Hematopoietic multipotent progenitor cell treated with erythropoietin and hydrocortisone succinate and interleukin-3 and kit ligand, for 17 days (in vitro differentiated cells): ENCODE measurements around the gene WBP2NL.
"Not testable (repeated sequence)": the region's sequence is repeated elsewhere in the genome, so short reads cannot be mapped to it uniquely, and the experiment has no call there.

Experiments
- DNase-seq: peaks from one replicate; pipeline ENCODE4 v3.0.0-alpha.2; 2015; ENCODE audit warnings: low spot score

WBP2NL gene

DNA sequence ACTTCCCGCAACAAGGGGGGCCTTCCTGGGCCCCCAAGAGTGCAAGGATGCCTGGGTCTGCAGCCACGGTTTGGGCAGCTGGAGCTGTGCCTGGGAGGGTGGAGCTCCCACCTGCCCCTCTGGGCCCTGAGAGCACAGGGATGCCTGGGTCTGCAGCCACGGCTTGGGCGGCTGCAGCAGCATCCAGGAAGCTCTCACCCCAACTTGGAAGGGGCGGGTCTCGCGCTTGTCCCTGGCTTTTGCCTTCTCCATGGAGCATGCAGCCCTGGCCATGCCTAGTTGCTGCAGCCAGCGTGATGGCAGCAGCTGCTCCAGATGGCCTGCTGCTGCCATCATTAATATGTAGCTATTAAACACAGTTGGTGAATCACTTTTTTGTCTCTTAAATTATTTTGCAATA, 36.7 kb downstream of the WBP2NL start:
- DNase-seq = no peak

GRCh38 chr22:42039271-42039670, 40.7 kb downstream of the WBP2NL start:
- no peak for DNase-seq

GRCh38 chr22:42041784-42042183, 43.2 kb downstream of the WBP2NL start:
- no peak for DNase-seq

- no peak for DNase-seq
Observed at GRCh38 chr22:42050641-42051180, 52.1 kb downstream of the WBP2NL start.

GRCh38 chr22:42052765-42053164, 54.2 kb downstream of the WBP2NL start:
- DNase-seq = no peak

DNA sequence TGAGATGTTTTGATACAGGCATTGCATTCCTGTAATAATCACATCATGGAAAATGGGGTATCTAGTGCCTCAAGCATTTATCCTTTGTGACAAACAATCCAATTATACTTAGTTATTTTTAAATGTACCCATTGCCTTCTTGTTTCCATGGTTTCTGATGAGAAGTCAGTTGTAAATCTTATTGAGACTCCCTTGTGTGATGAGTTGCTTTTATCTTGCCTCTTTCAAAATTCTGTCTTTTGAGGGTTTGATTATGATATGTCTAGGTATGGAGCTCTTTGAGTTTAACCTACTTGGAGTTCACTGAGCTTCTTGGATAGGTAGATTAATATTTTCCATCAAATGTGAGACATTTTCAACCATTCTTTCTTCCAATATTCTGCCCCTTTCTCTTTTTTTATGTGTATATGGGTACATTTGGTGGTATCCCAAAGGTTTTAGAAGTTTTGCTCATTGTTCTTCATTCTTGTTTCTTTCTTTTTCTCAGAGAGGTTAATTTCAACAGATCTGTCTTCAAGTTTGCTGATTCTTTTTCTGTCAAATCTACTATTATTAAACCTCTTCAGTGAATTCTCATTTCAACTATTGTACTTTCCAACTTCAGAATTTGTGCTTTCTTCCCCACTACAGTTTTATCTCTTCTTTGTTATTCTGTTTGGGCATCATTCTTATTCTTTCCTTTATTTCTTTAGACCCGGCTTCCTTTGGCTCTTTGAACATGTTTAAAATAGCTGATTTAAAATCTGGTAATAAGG, 58.3 kb downstream of the WBP2NL start:
- DNase-seq = no peak

DNA sequence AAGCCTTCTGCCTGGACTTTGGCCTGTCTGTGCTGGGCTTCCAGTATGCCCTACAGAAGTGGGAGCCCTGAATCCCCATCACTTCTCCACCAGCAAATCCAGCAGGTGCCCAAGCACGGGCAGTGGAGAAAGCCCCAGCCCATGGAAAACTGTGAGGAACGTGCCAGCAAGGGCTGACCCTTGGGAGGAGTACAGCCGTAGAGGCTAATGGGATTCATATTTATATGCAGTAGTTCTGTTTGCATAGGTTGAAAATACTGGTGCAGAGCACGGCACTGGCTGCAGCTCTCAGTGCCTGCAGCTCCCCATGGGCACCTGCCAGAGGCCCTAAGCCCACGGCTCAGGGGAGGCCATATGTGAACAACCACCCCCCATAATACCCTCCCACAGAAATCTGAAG, 61.9 kb downstream of the WBP2NL start:
- DNase-seq = no peak

DNA sequence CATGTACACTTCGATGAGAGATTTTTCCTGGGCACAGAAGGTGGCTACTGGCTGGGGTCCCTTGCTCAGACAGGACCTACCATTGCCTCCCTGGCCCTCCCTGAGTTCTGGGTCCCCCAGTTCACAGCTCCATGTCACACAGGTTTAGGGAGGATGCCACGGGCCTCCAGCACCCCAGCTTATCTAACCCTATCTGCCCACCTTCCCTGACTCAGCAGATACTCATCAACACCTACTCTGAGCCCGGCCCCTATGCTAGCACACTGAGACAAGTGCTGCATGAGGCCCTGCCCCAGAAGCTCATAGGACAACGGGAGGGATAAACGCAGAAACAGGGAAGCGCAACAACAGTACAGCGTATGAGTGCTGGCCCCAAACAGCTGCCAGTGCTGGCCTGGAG, 62.5 kb downstream of the WBP2NL start:
- DNase-seq = no peak

DNA sequence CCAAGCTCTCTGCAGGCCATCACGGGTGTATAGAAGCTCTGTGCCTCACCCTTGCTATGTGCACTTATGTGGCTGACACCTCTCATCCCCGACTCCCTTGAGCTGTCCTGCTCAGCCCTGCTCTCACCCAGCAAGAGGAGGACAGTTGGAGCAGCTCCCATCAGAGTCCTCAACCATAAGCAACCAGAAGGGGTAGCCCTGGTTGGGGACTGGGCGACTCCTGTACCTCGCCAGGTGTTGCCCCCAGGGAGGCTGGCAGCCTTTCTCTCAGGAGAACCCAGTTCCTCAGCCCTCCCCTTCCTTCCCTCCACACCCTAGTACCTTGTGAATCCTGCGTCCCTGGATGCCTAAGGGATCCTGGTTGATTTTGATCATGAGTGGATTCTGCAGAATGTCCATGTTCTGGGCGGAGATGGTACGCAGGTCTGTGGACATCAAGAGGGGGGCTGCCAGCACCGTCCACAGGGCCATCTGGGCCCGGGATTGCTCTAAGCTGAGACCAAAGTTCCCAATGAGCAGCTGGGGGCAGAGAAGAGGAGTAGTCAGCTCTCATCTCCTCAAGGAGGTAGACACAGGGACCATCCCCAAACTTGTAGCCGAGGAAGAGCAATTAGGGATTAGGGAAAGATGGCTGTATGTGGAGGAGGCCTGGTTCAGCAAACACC, 64.0 kb downstream of the WBP2NL start:
- no peak for DNase-seq

DNA sequence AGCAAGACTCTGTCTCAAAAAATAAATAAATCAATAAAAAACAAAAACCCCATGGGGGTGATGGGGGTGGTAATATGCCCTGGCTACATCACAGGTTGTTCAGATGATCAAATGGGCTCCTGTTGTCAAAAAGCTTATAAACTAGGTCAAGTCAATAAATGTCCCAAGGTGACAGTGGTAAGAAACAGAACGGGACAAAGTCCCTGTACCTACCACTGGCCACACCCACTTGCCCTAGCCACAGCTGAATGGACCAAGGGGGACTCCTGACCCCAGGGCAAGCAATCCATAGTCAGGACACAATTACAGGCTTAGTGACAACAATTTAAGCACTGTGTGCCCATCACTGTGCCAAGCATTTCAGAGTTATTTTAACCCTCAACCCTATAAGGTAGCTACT, 66.0 kb downstream of the WBP2NL start:
- DNase-seq = no peak

DNA sequence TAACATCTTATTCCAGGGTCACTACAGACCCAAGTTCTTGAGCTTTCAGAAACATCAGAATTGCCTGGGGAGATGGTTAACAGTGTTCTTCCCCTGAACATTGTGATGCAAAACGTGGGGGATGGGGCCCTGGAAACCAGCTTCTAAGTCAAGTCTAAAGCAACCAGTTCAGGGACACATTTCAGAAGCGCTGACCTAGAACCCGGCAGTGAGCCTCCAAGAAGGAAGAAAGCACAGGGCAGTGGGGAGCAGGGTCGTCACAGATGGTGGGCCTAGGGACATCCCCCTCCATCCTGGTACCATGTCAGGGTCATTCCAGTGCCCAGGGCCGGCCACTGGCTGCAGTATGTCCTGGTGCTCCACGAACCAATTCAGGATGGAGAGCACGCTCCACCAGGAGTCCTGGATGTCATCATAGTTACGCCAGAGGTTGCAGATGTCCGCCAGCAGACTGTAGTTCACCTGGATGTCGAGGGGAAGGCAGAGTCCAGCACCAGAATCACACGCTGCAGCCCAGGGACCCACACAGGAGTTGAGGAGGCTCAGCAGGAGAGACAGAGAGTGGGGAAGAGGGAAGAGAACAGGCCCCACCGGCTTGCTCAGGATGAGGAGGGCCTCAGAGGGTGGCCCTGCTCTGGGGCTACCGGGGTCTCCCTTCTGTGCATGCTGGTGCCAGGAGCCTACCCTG, 67.0 kb downstream of the WBP2NL start:
- no peak for DNase-seq

DNA sequence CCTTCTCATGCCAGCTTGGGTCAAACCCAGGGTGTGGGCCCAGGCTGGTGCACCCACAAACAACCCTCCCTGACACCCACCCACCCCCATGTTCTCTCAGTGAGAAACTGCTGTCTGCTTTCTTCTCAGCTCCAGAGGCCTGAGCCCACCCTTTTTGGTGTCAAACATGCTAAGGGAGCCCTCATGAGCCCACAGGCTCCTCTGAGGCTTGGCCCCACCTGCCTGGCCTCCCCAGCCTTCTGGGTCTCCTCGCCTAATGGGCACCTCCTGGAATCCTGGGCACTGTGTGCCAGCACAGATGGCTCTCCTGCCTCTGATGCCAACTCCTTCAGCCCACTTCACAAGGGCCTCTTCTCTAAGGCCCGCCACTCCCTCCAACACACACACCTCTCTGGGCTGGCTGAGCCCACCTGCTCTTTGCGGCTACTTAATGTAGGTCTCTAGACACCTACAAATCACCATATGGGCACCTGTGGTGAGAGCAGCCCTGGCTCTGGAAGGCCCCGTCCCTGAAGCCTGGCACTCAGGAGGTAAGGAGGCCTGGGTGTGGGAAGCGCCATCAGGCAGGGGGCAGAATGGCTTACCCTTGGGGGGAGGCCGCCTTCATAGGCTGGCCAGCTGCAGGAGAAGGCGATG, 67.7 kb downstream of the WBP2NL start:
- DNase-seq = no peak

DNA sequence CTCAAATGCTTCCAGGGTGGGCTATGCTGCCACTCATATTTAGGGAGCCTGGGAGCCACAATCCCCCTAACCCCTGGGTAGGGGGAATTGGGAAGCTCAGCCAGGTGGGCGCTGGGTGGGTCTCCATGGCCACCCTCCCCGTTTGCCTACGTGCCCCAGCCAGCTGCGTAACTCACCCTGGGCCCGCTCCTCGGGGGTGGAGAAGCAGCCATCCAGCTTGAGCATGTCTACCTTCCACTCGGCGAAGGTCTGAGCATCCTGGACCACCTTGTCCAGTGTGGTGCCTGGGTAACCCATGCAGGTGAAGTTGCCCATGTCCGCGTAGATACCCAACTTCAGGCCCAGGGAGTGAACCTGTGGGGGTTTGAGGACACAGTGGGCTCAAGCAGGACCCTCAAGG, 68.3 kb downstream of the WBP2NL start:
- DNase-seq = no peak

DNA sequence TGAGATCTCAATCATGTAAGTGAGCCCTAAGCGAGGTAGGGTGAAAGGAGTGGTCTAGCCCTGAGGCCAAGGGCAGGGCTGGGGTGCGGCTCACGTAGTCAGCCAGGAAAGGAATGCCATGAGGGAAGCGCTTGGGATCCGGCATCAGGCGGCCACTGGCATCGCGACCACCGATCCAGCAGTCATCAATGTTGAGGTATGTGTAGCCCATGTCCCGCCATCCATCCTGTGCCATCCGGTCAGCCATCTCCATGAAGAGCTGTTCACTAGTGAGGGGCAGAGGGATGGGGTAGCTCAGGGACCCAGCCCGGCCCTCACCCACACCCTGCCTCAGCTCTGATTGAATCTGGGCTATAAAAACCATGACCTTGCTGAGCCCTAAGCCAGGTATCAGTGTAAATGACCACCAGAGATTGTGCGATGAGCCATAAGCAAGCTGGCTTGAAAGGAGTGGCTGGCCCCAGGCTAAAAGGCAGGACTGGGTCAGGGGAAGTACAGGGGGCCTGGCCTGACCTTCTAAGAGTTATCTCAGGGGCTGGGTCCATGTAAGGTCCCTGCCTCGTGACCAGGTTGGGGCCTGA, 69.2 kb downstream of the WBP2NL start:
- DNase-seq = no peak

- DNase-seq = no peak
Observed at GRCh38 chr22:42068291-42068690, 69.7 kb downstream of the WBP2NL start.

DNA sequence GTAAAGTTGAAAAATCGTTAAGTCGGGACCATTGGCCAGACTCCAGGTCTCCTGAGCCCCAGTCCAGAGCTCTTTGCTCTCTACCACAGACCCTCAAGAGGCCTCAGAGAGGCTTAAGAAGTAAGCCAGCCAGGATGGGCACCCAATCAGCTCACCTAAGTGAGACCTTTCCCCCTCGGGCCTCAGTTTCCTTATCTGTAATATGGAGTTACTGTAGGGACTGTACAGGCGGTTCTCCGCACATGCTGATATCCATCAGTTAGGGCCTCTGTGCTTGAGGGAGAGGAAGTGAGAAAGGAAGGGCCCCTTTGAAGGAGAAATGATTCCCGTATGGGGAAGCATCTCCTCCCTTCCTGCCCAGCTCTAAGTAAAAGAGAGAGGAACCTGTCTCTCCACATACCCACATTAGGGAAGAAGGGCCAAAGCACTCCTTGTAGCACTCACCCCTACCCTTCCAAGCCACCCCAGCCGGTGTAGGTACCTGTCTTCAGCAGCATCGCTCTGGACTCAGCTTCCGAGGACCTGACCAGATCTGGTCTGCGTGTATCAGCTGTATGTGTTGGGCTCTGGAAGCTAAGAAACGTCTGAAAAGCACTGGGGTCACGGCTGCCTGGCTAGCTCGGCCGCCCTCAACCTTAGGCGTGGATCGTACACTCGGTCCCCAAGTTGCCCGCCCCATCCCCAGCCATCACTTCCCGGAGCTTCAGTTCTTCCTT, 71.4 kb downstream of the WBP2NL start:
- no peak for DNase-seq

DNA sequence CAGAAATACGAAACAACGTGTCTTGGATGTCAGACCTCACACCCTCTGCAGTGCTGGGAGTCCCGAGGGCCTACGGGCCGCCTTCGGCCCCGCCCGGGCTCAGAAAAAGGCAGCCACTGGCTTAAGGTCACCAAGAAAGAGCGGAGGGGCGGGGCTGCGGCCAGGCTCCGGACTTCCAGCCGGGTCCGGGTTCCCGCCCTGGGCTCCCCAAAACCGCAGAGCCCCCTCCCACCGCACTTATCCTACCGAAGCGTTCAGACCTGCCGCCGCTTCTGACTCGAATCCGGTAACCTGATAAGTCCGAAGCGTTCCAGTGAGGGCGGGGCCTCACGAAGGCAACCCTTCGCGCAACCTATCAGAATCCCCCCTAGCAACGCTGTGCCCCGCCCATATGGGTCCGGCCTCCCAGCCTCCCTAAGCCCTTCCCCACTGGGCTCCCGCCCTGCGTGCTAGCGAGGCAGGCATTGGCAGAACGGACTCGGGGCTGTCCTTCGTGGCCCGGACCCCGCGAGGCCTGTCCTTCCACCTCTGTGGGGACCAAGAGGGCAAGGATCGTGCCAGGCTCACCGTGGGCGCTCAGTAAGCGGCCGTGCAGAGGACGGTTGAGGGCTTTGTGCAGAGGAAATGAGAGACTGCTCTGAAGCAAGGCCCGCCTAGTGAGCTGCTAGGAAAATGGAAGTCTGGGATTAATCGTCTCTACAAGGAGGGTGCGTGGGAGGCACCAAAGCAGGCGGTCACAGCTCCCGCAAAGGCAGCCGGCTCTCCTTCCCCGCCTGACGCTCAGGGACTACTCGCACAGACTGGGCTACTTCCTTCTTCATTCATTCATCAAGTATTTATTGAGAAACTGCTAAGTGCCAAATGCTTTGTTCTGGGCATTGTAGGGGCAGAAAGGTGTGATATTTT, 72.2 kb downstream of the WBP2NL start, which contains the start of gene NAGA:
TSS of gene NAGA (minus strand) at position 296 of the 906 bp plus-strand sequence. CDS start 515 bp downstream, outside the sequence.
- DNase-seq = peak; percentile 97

DNA sequence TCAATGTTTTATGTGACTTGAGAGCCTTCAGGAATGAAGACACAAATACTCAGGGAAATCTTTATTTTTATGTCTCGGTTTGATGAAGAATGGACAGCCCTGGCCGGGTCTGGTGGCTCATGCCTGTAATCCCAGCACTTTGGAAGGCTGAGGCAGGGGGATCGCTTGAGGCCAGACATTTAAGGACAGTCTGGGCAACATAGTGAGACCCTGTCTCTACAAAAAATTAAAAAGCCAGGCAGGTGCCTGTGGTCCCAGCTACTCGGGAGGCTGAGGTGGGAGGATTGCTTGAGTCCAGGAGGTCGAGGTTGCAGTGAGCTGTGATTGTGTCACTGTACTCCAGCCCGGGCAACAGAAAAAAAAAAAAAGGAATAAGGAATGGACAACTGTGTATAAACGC, 72.9 kb downstream of the WBP2NL start:
- not testable (repeated sequence) for DNase-seq

DNA sequence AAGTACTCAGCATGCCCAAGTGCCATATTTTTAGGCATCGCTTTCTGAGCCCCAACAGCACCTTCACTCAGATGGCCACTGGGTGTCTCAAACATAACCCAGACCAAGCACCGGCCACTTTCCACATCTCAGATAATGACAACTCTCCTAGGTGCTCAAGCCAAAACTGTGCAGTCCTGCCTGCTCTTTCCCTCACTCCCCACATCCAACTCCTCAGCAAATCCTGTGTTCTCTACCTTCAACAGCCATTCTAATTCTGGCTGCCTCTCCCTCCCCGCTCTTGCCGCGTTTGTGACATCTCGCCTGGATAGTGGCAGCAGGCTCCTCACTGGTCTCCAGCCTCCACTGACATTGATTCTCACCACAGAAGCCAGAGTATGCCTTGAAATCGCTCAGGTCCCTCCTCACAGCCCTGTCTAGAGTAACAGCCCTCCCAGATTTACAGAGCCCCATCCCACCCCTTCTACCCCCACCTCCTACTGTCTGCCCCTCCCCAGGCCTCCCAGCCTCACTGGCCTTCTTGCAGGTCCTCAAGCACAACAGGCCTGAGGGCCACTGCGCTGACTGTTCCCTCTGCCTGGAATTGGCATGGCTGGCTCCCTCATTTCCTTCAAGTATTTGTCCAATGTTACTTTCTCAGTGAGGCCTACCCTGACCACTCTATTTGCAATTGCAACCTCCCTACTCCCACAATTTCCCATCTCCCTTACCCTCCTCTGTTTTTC, 74.2 kb downstream of the WBP2NL start:
- no peak for DNase-seq
